Liver (tissue), 2 donors: ENCODE results near the gene ARHGAP4.

ENCODE experiments used
- FOXA2 ChIP-seq: IDR thresholded peaks from 2 replicates; pipeline ENCODE4 v1.6.1; 2016; ENCODE audit warnings: antibody characterized with exemption
- TAF1 ChIP-seq: conservative IDR thresholded peaks from 2 replicates; pipeline ENCODE4 v1.6.1; 2016; ENCODE audit warnings: antibody characterized with exemption, mild to moderate bottlenecking
- YY1 ChIP-seq: IDR thresholded peaks from 2 replicates; pipeline ENCODE4 v1.6.1; 2016; ENCODE audit warnings: antibody characterized with exemption, mild to moderate bottlenecking
- donor health status: healthy.

- no peak for TF ChIP-seq TAF1
- TF ChIP-seq YY1: no peak
- TF ChIP-seq FOXA2: no peak
Observed at GRCh38 chrX:153934762-153935325, 8.8 kb upstream of the ARHGAP4 start, which contains the start of gene NAA10.
